Spinal cord (tissue), 10 donors: ENCODE results near the gene GADD45B. TPM values are rescaled to one million over a fixed set of nuclear protein-coding genes. Genes with fewer than 3 reads are reported as not detected.

Experiments
- DNase-seq, 6 donors: peaks; one replicate each; pipeline versions ENCODE4 v3.0.0 to v3.0.0-alpha.2; 2013 to 2015; ENCODE audit warnings: low spot score in 6 of 6, low read depth in 4 of 6
- H3K27ac ChIP-seq: one replicate; pipeline ENCODE4 v1.5.1; 2013; ENCODE audit warnings: low read depth, low read length, control low read depth
- H3K27me3 ChIP-seq: one replicate; pipeline ENCODE4 v1.6.1; 2013; ENCODE audit warnings: low read length; ENCODE audit not compliant: control insufficient read depth, insufficient read depth
- H3K36me3 ChIP-seq: one replicate; pipeline ENCODE4 v1.6.1; 2013; ENCODE audit warnings: low read length; ENCODE audit not compliant: control insufficient read depth, insufficient read depth
- H3K4me1 ChIP-seq: one replicate; pipeline ENCODE4 v1.6.1; 2013; ENCODE audit warnings: low read length; ENCODE audit not compliant: control insufficient read depth, insufficient read depth
- H3K4me3 ChIP-seq: one replicate; pipeline ENCODE4 v1.5.1; 2013; ENCODE audit warnings: low read depth, low read length, control low read depth
- H3K9me3 ChIP-seq: one replicate; pipeline ENCODE4 v1.6.1; 2013; ENCODE audit warnings: low read length; ENCODE audit not compliant: control insufficient read depth, insufficient read depth
- WGBS: methylation state at CpG from one replicate; pipeline ENCODE4 v1.1.5; 2013; ENCODE audit warnings: missing lambda C conversion rate; ENCODE audit not compliant: insufficient coverage; 5-methylcytosine and 5-hydroxymethylcytosine counted together
- polyA plus RNA-seq, 2 donors: library from polyadenylated mRNA; unstranded; fragments of 120-200 nt; gene quantifications; one replicate each; pipeline ENCODE4 v1.2.1, GENCODE V29; 2013; ENCODE audit not compliant: insufficient read length in 2 of 2
- total RNA-seq, 2 donors: library from RNA; depleted of rRNA in 1 of 2; stranded (reverse); fragments of 120-200 nt in 1 of 2; fragments of >200 nt in 1 of 2; gene quantifications; one replicate each; pipeline versions ENCODE4 v1.2.3 to v1.2.4, GENCODE V29; 2013 to 2014
- donor health status: healthy.

GADD45B gene
- total and polyA plus RNA-seq, 4 donors, result 5.3 to 50.1 (median 17.7) TPM

DNA sequence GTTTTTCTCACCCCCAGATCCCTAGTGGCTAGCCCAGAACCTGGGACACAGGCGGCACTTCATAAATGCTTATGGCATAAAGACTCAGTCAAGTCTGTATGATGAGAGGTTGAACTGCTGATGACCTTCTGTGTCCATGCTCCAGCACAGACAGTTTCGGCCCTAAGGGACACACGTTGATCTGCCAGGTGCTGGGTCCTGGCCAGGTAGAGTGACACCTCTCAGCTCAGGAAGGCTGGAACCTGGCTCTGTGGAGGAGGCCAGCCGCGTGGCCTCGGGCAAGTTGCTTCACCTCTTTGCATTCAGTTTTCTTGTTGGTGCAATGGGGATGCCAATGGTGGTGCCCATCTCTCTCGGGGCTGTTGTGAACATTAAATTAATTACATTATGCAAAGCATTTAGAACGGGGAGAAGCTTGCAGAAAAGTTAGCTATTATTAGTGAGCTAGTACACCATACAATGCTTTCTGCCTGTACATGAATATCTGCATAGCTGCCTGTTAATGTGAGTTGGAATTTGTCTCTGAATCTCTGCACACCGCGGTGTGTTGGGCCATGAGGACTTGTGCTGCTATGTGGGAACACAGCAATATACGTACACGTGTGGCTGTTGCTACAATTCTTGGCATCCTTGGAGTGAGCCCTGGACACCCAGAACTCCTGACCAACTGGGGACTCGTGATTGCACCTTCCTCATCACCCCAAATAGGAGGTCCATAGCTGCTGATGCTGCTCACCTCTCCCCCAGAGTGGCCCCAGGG lies 8.4 kb downstream of the GADD45B start:
- peaks cover 17% of the 10 kb centered on the region for H3K4me1 ChIP-seq
- H3K27me3 ChIP-seq, result peaks cover 39% of the 10 kb centered on the region
- WGBS, result 92% methylated on average over 7 of the region's 13 CpGs

GRCh38 chr19:2485428-2485827 lies 9.5 kb downstream of the GADD45B start:
- DNase-seq, result no peak
- peaks cover 19% of the 10 kb centered on the region for H3K4me1 ChIP-seq
- WGBS, result 63% methylated on average over 8 of the region's 8 CpGs
- no peaks in the 10 kb centered on the region for H3K9me3 ChIP-seq
- H3K4me3 ChIP-seq, result no peak overlapping the region
- H3K27me3 ChIP-seq, result peaks cover 34% of the 10 kb centered on the region
- no peak overlapping the region for H3K27ac ChIP-seq
- no peaks in the 10 kb centered on the region for H3K36me3 ChIP-seq

More for the DNA sequence above, 8.4 kb downstream of the GADD45B start:
- Histone ChIP-seq H3K9me3 (no peaks in the 10 kb centered on the region), H3K36me3 (no peaks in the 10 kb centered on the region), H3K4me3 (no peak overlapping the region), H3K27ac (no peak overlapping the region)
- no peak for DNase-seq

DNA sequence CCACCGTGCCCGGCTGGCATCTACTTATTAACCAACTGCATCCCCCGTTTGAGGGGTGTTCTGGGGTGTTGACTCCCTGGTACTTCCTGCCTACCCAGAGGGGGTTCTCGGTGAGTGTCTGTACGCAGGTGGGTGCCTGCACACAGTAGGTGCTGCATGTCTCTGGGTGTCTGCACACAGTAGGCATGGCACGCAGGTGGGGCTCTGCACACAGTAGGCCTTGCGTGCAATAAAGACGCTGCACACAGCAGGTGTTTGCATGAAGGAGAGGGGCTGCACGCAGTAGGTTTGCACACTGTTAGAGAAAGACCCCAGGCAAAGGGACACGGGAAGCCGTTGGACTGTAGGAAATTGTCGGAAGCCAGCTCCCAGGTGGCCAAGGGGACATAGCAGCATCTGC lies 11.2 kb downstream of the GADD45B start:
- Histone ChIP-seq H3K27ac (no peak overlapping the region), H3K36me3 (peaks cover 4% of the 10 kb centered on the region), H3K4me1 (peaks cover 19% of the 10 kb centered on the region), H3K4me3 (no peak overlapping the region), H3K27me3 (peaks cover 30% of the 10 kb centered on the region), H3K9me3 (no peaks in the 10 kb centered on the region)
- WGBS, result 93% methylated on average over 8 of the region's 12 CpGs
- no peak for DNase-seq

GRCh38 chr19:2487842-2488241 lies 11.9 kb downstream of the GADD45B start:
- Histone ChIP-seq H3K27me3 (peaks cover 30% of the 10 kb centered on the region), H3K9me3 (no peaks in the 10 kb centered on the region), H3K36me3 (peaks cover 4% of the 10 kb centered on the region), H3K27ac (no peak overlapping the region), H3K4me3 (no peak overlapping the region), H3K4me1 (peaks cover 19% of the 10 kb centered on the region)
- WGBS, result 17% methylated on average over 13 of the region's 15 CpGs
- DNase-seq, result no peak

GRCh38 chr19:2488405-2488941 lies 12.5 kb downstream of the GADD45B start:
- DNase-seq, result no peak
- no peak overlapping the region for H3K4me3 ChIP-seq
- H3K9me3 ChIP-seq, result no peaks in the 10 kb centered on the region
- WGBS, result 4% methylated on average over 28 of the region's 32 CpGs
- H3K36me3 ChIP-seq, result peaks cover 4% of the 10 kb centered on the region
- peaks cover 32% of the 10 kb centered on the region for H3K27me3 ChIP-seq
- no peak overlapping the region for H3K27ac ChIP-seq
- H3K4me1 ChIP-seq, result peaks cover 19% of the 10 kb centered on the region

- Histone ChIP-seq H3K36me3 (peaks cover 4% of the 10 kb centered on the region), H3K4me3 (no peak overlapping the region), H3K4me1 (peaks cover 23% of the 10 kb centered on the region), H3K27me3 (peaks cover 32% of the 10 kb centered on the region), H3K9me3 (no peaks in the 10 kb centered on the region), H3K27ac (no peak overlapping the region)
- WGBS, result 2% methylated on average over 78 of the region's 78 CpGs
- peak in 2 of 6 donors; percentile 58 to 79 for DNase-seq
Measured at GRCh38 chr19:2488942-2489731, 13.2 kb downstream of the GADD45B start.

GRCh38 chr19:2490659-2491058 lies 14.7 kb downstream of the GADD45B start:
- Histone ChIP-seq H3K27ac (no peak overlapping the region), H3K27me3 (peaks cover 32% of the 10 kb centered on the region), H3K9me3 (no peaks in the 10 kb centered on the region), H3K36me3 (peaks cover 4% of the 10 kb centered on the region), H3K4me3 (no peak overlapping the region), H3K4me1 (peaks cover 36% of the 10 kb centered on the region)
- 91% methylated on average over 4 of the region's 7 CpGs for WGBS
- DNase-seq, result no peak

GRCh38 chr19:2491130-2491801 lies 15.3 kb downstream of the GADD45B start:
- Histone ChIP-seq H3K9me3 (no peaks in the 10 kb centered on the region), H3K27me3 (peaks cover 32% of the 10 kb centered on the region), H3K4me3 (no peak overlapping the region), H3K4me1 (peaks cover 41% of the 10 kb centered on the region), H3K36me3 (peaks cover 4% of the 10 kb centered on the region), H3K27ac (no peak overlapping the region)
- 88% methylated on average over 21 of the region's 23 CpGs for WGBS
- peak in 1 of 6 donors; percentile 17 for DNase-seq

GRCh38 chr19:2492870-2493269 lies 16.9 kb downstream of the GADD45B start:
- H3K9me3 ChIP-seq, result no peaks in the 10 kb centered on the region
- H3K36me3 ChIP-seq, result peaks cover 4% of the 10 kb centered on the region
- no peak overlapping the region for H3K27ac ChIP-seq
- DNase-seq, result no peak
- H3K27me3 ChIP-seq, result peaks cover 21% of the 10 kb centered on the region
- WGBS, result 46% methylated on average over 4 of the region's 8 CpGs
- no peak overlapping the region for H3K4me3 ChIP-seq
- peaks cover 39% of the 10 kb centered on the region for H3K4me1 ChIP-seq
